IPS-11a (cell line): ENCODE data around the gene FARS2.
"Not testable (repeated sequence)": the region's sequence is repeated elsewhere in the genome, so short reads cannot be mapped to it uniquely, and the experiment has no call there.

Source experiments
- H3K4me3 ChIP-seq: one replicate; pipeline ENCODE4 v1.5.1; 2013; ENCODE audit warnings: low read depth, low read length, control low read depth

Gene FARS2

GRCh38 chr6:5563086-5563485 is 301.8 kb downstream of the FARS2 start:
- no peak overlapping the region for H3K4me3 ChIP-seq

GRCh38 chr6:5564746-5565145 is 303.4 kb downstream of the FARS2 start:
- not testable (repeated sequence) for H3K4me3 ChIP-seq

GRCh38 chr6:5565971-5566370 is 304.7 kb downstream of the FARS2 start:
- no peak overlapping the region for H3K4me3 ChIP-seq

GRCh38 chr6:5566718-5567117 is 305.4 kb downstream of the FARS2 start:
- no peak overlapping the region for H3K4me3 ChIP-seq

- no peak overlapping the region for H3K4me3 ChIP-seq
Measured at GRCh38 chr6:5567352-5567751, 306.0 kb downstream of the FARS2 start.

GRCh38 chr6:5567890-5568289 is 306.6 kb downstream of the FARS2 start:
- no peak overlapping the region for H3K4me3 ChIP-seq

GRCh38 chr6:5569491-5569890 is 308.2 kb downstream of the FARS2 start:
- no peak overlapping the region for H3K4me3 ChIP-seq

- no peak overlapping the region for H3K4me3 ChIP-seq
Measured at GRCh38 chr6:5570641-5571040, 309.3 kb downstream of the FARS2 start.

- no peak overlapping the region for H3K4me3 ChIP-seq
Measured at GRCh38 chr6:5580736-5581581, 319.6 kb downstream of the FARS2 start.

- no peak overlapping the region for H3K4me3 ChIP-seq
Measured at GRCh38 chr6:5582762-5583161, 321.4 kb downstream of the FARS2 start.

- H3K4me3 ChIP-seq, result no peak overlapping the region
Measured at GRCh38 chr6:5583528-5583927, 322.2 kb downstream of the FARS2 start.

- no peak overlapping the region for H3K4me3 ChIP-seq
Measured at GRCh38 chr6:5584078-5584482, 322.8 kb downstream of the FARS2 start.

GRCh38 chr6:5587648-5588047 is 326.3 kb downstream of the FARS2 start:
- H3K4me3 ChIP-seq, result no peak overlapping the region

- H3K4me3 ChIP-seq, result no peak overlapping the region
Measured at GRCh38 chr6:5589422-5590141, 328.3 kb downstream of the FARS2 start.

GRCh38 chr6:5590187-5590586 is 328.9 kb downstream of the FARS2 start:
- H3K4me3 ChIP-seq, result no peak overlapping the region

GRCh38 chr6:5592886-5593519 is 331.7 kb downstream of the FARS2 start:
- H3K4me3 ChIP-seq, result no peak overlapping the region

- no peak overlapping the region for H3K4me3 ChIP-seq
Measured at GRCh38 chr6:5595184-5595583, 333.9 kb downstream of the FARS2 start.

- no peak overlapping the region for H3K4me3 ChIP-seq
Measured at GRCh38 chr6:5597413-5597812, 336.1 kb downstream of the FARS2 start.

GRCh38 chr6:5598123-5598522 is 336.8 kb downstream of the FARS2 start:
- no peak overlapping the region for H3K4me3 ChIP-seq

- no peak overlapping the region for H3K4me3 ChIP-seq
Measured at GRCh38 chr6:5599127-5599526, 337.8 kb downstream of the FARS2 start.

GRCh38 chr6:5605937-5606336 is 344.6 kb downstream of the FARS2 start:
- H3K4me3 ChIP-seq, result no peak overlapping the region

- no peak overlapping the region for H3K4me3 ChIP-seq
Measured at GRCh38 chr6:5606546-5606945, 345.2 kb downstream of the FARS2 start.
